ENCODE results near the gene CFAP65. TPM values are rescaled to one million over a fixed set of nuclear protein-coding genes. Genes with fewer than 3 reads are reported as not detected.

The CFAP65 gene
- polyA plus RNA-seq, 3 donors: 0.11 to 0.37 (median 0.36) TPM

- DNase-seq (ENCODE audit: extremely low read depth in 1 of 11, low read depth in 9 of 11, low spot score in 4 of 11): no peak
Measured at GRCh38 chr2:219038600-219038999, 2.7 kb downstream of the CFAP65 start.

DNA sequence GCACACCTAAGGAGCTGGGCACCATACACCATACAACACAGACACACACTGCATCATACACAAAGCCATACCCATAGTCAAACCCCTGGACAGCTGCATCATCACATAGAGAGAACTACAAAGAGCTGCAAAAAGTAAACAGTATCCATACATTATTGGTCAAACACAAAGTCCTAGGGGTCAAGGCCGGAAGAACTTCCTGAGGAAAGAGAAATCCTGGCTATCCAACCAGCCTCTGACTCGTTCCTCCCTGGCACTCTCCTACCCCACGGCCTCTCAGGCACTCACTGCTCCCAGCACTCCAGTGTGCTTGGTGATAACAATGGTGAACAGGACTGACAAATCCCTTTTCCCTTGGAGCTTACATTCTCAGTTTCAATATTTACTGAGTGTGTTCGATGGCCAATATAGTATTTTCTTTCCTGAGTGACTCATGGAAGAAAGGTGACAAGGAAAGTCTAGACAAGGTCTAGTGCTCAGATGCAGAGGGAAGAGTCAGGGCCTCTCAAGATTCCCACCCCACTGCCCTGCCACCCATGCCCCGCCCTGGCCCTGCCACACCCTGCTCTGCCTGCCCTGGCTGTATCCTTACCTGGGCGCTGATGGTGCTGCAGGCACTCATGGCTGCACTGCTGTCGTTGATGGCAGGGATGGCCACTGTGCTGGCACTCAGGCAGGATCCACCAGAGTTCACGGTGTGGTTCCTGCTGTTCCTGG lies 3.4 kb downstream of the CFAP65 start:
- no peak for DNase-seq (ENCODE audit: extremely low read depth in 1 of 11, low read depth in 9 of 11, low spot score in 4 of 11)

GRCh38 chr2:219035942-219036341 lies 5.4 kb downstream of the CFAP65 start:
- no peak for DNase-seq (ENCODE audit: extremely low read depth in 1 of 11, low read depth in 9 of 11, low spot score in 4 of 11)

DNA sequence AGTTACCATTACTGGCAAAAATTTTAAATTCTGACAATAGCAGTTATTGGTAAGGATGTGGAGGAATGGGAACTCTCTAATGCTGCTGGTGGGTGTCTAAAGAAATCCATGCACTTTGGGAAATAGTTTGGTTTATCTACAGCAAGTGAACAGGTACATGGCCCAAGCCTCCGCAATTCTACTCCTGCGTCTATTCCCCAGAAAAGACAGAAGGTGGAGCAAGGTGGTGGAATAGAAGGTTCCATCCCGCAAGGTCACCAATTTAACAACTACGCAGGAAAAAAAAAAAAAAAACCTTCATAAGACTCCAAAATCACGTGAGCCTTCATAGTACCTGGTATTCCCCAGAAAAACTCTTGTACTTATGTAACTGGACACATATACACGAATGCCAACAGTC lies 6.5 kb downstream of the CFAP65 start:
- no peak for DNase-seq (ENCODE audit: extremely low read depth in 1 of 11, low read depth in 9 of 11, low spot score in 4 of 11)

- DNase-seq (ENCODE audit: extremely low read depth in 1 of 11, low read depth in 9 of 11, low spot score in 4 of 11): no peak
Measured at GRCh38 chr2:219032051-219032745, 9.1 kb downstream of the CFAP65 start.

DNA sequence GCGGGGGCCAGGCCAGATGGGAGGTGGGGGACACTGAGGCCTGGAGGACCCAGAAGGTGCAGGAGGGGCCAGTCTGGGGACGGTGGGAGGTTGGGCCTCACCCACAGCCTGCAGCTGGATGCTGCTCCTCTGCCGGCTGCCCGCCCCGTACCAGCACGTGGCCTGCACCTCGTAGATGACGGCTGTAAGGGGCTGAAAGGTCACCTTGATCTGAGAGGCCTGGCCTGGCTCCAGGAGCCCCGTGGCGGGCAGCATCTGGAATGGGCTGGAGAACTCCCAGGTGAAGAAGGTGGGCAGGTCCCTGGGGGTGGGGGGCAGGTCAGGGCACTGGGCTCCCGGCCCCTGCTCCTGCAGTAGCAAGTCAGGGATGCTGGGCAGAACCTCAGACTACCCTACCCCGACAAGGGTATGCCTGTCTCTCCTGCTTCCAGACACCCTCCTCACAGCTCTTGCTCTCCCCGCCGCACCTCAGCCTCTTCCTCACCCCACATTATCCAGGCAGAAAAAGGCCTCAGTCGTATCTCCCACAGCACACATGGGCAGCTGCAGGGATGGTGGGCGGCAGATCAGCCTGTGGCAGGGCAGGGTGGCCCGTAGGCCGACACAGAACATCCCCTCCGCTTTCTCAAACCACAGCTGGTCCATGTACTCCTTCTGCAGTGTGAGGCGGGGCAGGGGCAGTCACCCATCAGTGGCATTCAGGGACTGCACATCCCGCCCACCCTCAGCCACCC lies 10.1 kb downstream of the CFAP65 start:
- no peak for DNase-seq (ENCODE audit: extremely low read depth in 1 of 11, low read depth in 9 of 11, low spot score in 4 of 11)

DNA sequence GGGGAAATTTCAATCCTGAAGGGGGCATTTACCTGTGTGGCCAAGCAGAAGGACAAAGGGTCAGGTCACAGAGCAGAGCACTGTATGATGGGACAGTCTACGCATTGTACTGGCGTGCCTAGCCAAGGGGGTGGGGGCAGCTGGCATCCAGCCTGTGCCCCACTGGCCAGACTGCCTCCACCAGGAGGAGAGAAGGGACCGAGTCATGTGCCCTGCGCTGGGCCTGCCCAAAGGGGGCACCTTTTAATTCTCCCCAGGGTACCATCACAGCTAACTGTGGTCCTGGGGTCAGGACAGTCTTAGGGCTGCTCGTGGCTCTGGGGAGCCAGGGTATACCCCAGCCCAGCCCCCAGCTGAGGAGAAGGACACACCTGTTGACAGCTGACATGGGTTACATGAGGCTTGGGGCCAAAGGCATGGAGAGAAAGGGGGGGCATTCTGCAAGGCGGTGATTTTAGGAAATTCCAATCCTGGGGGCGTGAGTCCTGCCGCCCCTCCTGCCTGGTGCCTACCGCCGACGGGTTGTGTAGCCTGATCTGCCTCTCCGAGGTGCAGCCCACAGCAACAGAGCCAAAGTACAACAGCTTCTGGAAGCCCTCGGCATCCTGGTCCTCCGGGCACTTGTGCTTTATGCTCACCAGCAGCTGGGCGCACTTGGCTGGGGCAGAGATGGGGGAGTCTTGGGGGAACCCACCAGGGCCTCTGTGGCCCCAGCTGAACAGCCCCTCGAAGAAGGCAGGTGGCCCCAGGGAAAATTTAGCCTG lies 11.0 kb downstream of the CFAP65 start:
- DNase-seq (ENCODE audit: extremely low read depth in 1 of 11, low read depth in 9 of 11, low spot score in 4 of 11): no peak

GRCh38 chr2:219029829-219030165 lies 11.5 kb downstream of the CFAP65 start:
- DNase-seq (ENCODE audit: extremely low read depth in 1 of 11, low read depth in 9 of 11, low spot score in 4 of 11): peak; percentile 30 to 72 (median 57)

DNA sequence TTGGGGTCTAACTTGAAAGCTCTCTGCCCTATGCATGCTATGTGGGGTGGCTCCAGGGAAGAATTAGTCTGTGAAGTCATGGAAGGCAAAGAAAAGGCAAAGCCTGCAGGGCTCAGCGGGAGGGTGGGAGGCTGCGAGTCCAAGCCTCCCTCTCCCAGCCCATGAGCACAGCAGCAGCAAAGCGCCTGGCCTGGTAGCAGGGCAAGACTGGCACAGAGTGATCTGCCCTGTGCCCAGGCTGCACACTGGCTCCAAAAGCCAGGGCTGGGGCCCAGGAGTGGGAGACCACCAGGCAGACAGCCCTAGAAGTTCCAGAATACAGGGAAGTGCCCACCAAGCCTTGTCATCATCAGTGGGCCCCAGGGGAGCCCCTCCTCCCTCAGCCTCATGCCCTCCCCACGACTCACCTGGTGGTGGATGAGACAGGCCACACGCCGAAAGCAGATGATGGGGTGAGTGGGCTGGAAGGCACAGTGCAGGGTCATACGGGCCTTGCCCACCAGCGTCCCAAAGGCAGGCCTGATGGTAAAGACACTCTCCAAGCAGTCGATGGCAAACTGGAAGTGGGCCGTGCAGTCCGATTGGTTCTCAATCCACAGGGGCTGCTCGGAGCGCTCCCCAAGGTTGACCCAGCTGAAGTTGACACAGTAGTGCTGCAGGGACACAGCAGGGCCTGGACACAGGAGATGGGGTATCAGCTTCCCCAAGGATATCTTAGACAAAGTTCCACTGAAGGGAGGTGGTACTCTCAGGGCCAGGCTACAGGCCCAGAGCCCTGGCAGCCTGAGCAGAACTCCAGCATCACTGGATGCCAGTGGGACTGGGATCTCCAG lies 12.1 kb downstream of the CFAP65 start:
- DNase-seq (ENCODE audit: extremely low read depth in 1 of 11, low read depth in 9 of 11, low spot score in 4 of 11): no peak

DNA sequence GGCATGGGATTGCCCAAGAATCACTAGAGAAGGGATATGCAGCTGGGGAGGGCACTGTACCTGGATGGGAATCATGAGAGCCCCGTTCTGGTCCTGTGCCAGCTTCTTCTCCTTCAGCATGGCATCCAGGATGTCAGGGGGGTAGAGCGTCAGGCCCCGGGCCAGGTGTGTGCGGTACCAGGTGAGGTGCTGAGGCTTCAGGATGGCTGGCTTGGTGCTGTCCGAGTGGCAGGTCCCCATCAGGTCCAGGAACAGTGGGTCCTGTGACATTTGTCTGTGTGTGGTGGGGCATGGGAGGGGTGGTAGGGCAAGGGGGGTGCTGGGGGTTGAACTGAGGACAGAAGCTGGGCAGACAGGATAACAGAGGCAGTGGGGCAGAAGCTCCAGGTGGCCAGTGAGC lies 13.2 kb downstream of the CFAP65 start:
- DNase-seq (ENCODE audit: extremely low read depth in 1 of 11, low read depth in 9 of 11, low spot score in 4 of 11): no peak

DNA sequence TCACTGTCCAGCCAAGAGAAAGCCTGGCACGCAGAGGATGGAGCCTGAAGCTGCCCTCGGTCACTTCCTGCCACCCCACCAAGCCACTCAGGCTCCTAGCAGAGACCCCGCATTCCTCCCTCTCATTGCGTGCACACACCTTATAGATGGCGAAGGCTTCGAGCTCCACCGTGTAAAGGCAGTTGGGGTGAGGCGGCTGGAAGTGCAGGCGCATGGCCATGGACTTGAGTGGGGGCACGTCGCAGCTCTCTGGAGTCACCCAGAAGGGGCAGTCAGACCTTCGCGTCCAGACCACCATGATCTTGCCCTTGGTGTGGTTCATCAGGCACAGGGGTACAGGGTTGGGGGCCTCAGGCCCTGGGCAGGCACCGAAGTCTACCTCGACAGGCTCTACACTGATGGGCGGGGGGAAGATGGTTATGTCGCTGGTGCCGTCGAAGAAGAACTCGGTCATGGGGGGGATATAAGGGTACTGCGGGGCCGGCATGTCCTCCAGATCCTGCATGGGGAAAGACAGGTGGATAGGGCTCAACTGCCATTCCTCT lies 13.7 kb downstream of the CFAP65 start:
- DNase-seq (ENCODE audit: extremely low read depth in 1 of 11, low read depth in 9 of 11, low spot score in 4 of 11): no peak

- DNase-seq (ENCODE audit: extremely low read depth in 1 of 11, low read depth in 9 of 11, low spot score in 4 of 11): no peak
Measured at GRCh38 chr2:219026946-219027345, 14.4 kb downstream of the CFAP65 start.

GRCh38 chr2:219025637-219026585 lies 15.4 kb downstream of the CFAP65 start:
- no peak for DNase-seq (ENCODE audit: extremely low read depth in 1 of 11, low read depth in 9 of 11, low spot score in 4 of 11)

GRCh38 chr2:219024059-219024458 lies 17.3 kb downstream of the CFAP65 start:
- no peak for DNase-seq (ENCODE audit: extremely low read depth in 1 of 11, low read depth in 9 of 11, low spot score in 4 of 11)

- no peak for DNase-seq (ENCODE audit: extremely low read depth in 1 of 11, low read depth in 9 of 11, low spot score in 4 of 11)
Measured at GRCh38 chr2:219023045-219023605, 18.2 kb downstream of the CFAP65 start.

DNA sequence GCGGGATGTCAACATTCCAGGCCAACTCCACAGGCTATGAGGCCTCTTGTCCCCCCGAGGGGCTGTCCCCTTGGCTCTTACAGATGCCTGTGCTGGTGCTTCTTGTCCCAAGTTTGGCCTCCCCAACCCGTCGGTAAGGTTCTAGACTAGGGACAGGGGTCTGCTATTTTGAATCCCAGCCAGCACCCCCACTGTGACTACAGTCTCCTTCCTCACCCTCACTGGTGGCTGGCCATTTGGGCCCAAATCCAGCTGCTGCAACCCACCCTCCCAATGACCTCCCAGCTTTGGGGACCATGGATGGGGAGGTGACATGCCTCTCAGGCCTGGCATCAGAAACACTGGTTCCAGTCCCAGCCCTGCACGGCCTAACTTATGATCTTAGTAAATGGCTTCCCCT lies 18.7 kb downstream of the CFAP65 start:
- no peak for DNase-seq (ENCODE audit: extremely low read depth in 1 of 11, low read depth in 9 of 11, low spot score in 4 of 11)

GRCh38 chr2:219022041-219022440 lies 19.3 kb downstream of the CFAP65 start:
- no peak for DNase-seq (ENCODE audit: extremely low read depth in 1 of 11, low read depth in 9 of 11, low spot score in 4 of 11)
